ENCODE results near the gene SEC22C. TPM values are rescaled to one million over a fixed set of nuclear protein-coding genes. Genes with fewer than 3 reads are reported as not detected.

Gene SEC22C
- total and polyA plus RNA-seq, 2 of the 13 experiments (the other 11 are each of a cell fraction or from before 2014, with no cell fraction given), result 20.0 to 40.0 TPM

DNA sequence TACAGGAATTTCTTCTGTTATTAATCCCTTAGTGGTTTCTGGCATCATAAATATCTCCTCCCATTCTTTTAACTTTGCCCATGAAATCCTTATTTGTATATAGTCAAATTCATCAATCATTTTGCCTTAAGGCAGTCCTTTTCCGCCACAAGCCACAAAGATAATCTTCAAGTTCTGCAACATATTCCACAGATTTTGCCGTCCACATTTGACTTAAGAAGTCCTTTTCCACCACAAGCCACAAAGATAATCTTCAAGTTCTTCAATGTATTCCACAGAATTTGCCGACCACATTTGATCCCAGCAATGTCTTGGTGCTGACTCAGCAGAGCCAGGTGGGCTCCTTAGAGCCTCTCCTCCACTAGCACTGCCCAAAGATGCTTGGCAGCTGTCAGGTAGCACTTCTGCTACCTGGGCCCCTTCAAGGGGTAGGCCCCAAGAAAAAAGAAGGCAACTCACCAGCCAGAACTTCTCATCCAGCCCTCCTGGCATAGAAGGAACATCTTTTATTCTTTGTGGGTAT lies 35.0 kb downstream of the SEC22C start:
- no peak for ATAC-seq
- CTCF ChIA-PET (ENCODE audit: low intra/inter-chr PET ratio, low total read pairs), result interaction anchor here (1.0 to 2.0 kb wide), 3 partner anchors 11 to 316 kb away, joined by 3 to 10 read pairs (median 6); partner anchors contain the start of gene VIPR1

DNA sequence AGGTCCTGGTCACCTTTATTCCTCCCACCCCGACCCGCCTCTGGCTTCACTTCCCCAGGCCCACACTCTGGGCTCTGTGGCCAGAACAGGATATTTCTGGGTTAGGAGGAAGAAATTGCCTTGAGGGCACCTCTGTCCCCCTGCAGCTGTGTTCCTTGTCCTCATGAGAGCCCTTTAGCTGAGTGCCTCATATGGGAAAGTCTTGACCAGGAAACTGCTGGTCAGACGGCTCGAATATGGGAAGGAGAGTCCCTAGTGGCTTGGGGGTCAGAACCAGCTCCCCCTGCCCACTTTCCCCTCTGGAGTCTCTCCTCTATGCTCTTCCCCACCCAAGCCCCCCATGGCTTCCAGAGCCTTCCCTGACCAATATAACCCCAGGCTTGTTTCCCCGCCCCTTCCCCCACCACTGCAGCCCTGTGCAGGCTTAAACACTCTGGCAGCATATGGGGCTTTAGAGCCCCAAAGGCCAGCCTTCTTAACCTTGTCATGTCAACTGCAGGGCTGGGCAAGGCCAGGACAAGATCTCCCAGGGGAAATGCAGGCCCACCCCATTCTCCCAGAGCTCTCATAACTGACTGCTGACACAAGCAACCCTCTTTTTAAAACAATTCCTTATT lies 36.4 kb downstream of the SEC22C start:
- in situ Hi-C loops (cut with HindIII; ENCODE audit: extremely low pct_ligation_motif_present, low pct_unique_long_range_greater_than_20kb), result loop anchor here (10.0 kb wide), 1 partner anchor 101 kb away; no protein-coding TSS in a partner anchor
- DNase-seq (ENCODE audit: low spot score) (no peak), FAIRE-seq (no peak), ATAC-seq (0 out of 3 replicates have a peak, but pooled peaks have one; percentile 5)
- Histone ChIP-seq H4K20me1 (ENCODE audit: insufficient read depth, low read length) (no peaks in the 10 kb centered on the region), H2AFZ (ENCODE audit: low read length) (no peak overlapping the region), H3K4me1 (ENCODE audit: insufficient read depth, low read length) (peaks cover 22% of the 10 kb centered on the region), H3K9ac (ENCODE audit: insufficient read depth, low read depth, low read length) (no peak overlapping the region), H3K4me3 (replicated peaks in 1 of 3; ENCODE audit: insufficient read depth in 1 of 3, low read depth in 2 of 3, low read length in 3 of 3) (peak overlapping the region in 1 of 3 experiments; percentile 60; a peak in 2 of 6 replicates), H3K4me2 (ENCODE audit: low read depth, low read length) (peak overlapping the region; percentile 91), H3K79me2 (ENCODE audit: insufficient read depth, low read length) (no peaks in the 10 kb centered on the region), H3K9me3 (ENCODE audit: low read length) (no peaks in the 10 kb centered on the region), H3K27me3 (ENCODE audit: control insufficient read depth in 1 of 2, insufficient read depth in 2 of 2, low read length in 2 of 2) (no peaks in the 10 kb centered on the region), H3K36me3 (replicated peaks in 1 of 2; ENCODE audit: control insufficient read depth in 1 of 2, insufficient read depth in 2 of 2, low read length in 2 of 2) (no peaks in the 10 kb centered on the region; a peak in 1 of 5 replicates), H3K27ac (ENCODE audit: extremely low read length, insufficient read depth, low read length) (peak overlapping the region; percentile 35)
- TF ChIP-seq KDM5A (IDR thresholded peaks at IDR 0.05; ENCODE audit: borderline replicate concordance, low read length) (no peak), KLF6 (CRISPR knock-in tag; IDR thresholded peaks at IDR 0.05) (no peak), SP1 (IDR thresholded peaks at IDR 0.05) (no peak), SP1 (CRISPR knock-in tag; IDR thresholded peaks at IDR 0.05) (no peak), SALL2 (CRISPR knock-in tag; IDR thresholded peaks at IDR 0.05) (no peak), ZFAT (CRISPR knock-in tag; conservative IDR thresholded peaks at IDR 0.05) (no peak)
- TF ChIP-seq, protein P1, sequence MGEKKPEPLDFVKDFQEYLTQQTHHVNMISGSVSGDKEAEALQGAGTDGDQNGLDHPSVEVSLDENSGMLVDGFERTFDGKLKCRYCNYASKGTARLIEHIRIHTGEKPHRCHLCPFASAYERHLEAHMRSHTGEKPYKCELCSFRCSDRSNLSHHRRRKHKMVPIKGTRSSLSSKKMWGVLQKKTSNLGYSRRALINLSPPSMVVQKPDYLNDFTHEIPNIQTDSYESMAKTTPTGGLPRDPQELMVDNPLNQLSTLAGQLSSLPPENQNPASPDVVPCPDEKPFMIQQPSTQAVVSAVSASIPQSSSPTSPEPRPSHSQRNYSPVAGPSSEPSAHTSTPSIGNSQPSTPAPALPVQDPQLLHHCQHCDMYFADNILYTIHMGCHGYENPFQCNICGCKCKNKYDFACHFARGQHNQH (CRISPR knock-in tag; IDR thresholded peaks at IDR 0.05), result no peak
- no TSS peak for BruUV-seq (replicated peaks)
- intact Hi-C loops (cut with micrococcal nuclease; ENCODE audit: unreplicated experiment), result no loop called here
- 34% methylated on average over 5 of the region's 5 CpGs for WGBS (ENCODE audit: low lambda C conversion rate)
- ChIA-PET CTCF (ENCODE audit: low intra/inter-chr PET ratio, low total read pairs) (interaction anchor here (1.5 kb wide), 1 partner anchor 316 kb away, joined by 4 read pairs; no protein-coding TSS in a partner anchor), POLR2A (interaction anchor here (2.1 kb wide), 1 partner anchor 45 kb away, joined by 6 read pairs; the partner anchor contains the start of gene SS18L2)

More for the DNA sequence above, 35.0 kb downstream of the SEC22C start:
- Histone ChIP-seq H3K9me3 (ENCODE audit: low read length) (no peaks in the 10 kb centered on the region), H3K4me1 (ENCODE audit: insufficient read depth, low read length) (peaks cover 22% of the 10 kb centered on the region), H3K9ac (ENCODE audit: insufficient read depth, low read depth, low read length) (no peak overlapping the region), H3K4me2 (ENCODE audit: low read depth, low read length) (no peak overlapping the region), H3K79me2 (ENCODE audit: insufficient read depth, low read length) (no peaks in the 10 kb centered on the region), H3K36me3 (replicated peaks in 1 of 2; ENCODE audit: control insufficient read depth in 1 of 2, insufficient read depth in 2 of 2, low read length in 2 of 2) (peaks cover 0 to 2% of the 10 kb centered on the region in 2 experiments; a peak in 1 of 5 replicates), H3K27ac (ENCODE audit: extremely low read length, insufficient read depth, low read length) (no peak overlapping the region), H2AFZ (ENCODE audit: low read length) (no peak overlapping the region), H3K4me3 (replicated peaks in 1 of 3; ENCODE audit: insufficient read depth in 1 of 3, low read depth in 2 of 3, low read length in 3 of 3) (no peak overlapping the region), H3K27me3 (ENCODE audit: control insufficient read depth in 1 of 2, insufficient read depth in 2 of 2, low read length in 2 of 2) (no peaks in the 10 kb centered on the region), H4K20me1 (ENCODE audit: insufficient read depth, low read length) (no peaks in the 10 kb centered on the region)
- FAIRE-seq, result no peak
- in situ Hi-C loops (cut with HindIII; ENCODE audit: extremely low pct_ligation_motif_present, low pct_unique_long_range_greater_than_20kb) (loop anchor here (10.0 kb wide), 1 partner anchor 102 kb away; no protein-coding TSS in a partner anchor), intact Hi-C loops (cut with micrococcal nuclease; ENCODE audit: unreplicated experiment) (loop anchor here (2.0 kb wide), 1 partner anchor 316 kb away; no protein-coding TSS in a partner anchor)
- WGBS (ENCODE audit: low lambda C conversion rate), result 95% methylated on average over 3 of the region's 3 CpGs
- TF ChIP-seq RFXANK (CRISPR knock-in tag; IDR thresholded peaks at IDR 0.05) (no peak), MAFK (conservative IDR thresholded peaks at IDR 0.05 in 1 of 2, IDR thresholded peaks at IDR 0.05 in 1 of 2; ENCODE audit: low read length in 2 of 2) (peak; percentile 88 to 95), SMAD9 (CRISPR knock-in tag; IDR thresholded peaks at IDR 0.05) (no peak), SETDB1 (CRISPR knock-in tag; IDR thresholded peaks at IDR 0.05; ENCODE audit: borderline replicate concordance) (no peak), MAFF (IDR thresholded peaks at IDR 0.05; ENCODE audit: low read depth, low read length) (peak; percentile 90)
- POLR2A ChIA-PET, result no interaction called here
- DNase-seq (ENCODE audit: low spot score), result no peak
- BruUV-seq (replicated peaks), result no TSS peak

Measured in HepG2 (cell line).